Upper lobe of left lung (tissue), 6 donors: ENCODE data around the gene HK2. TPM values are rescaled to one million over a fixed set of nuclear protein-coding genes. Genes with fewer than 3 reads are reported as not detected.
"Not testable (repeated sequence)": the region's sequence is repeated elsewhere in the genome, so short reads cannot be mapped to it uniquely, and the experiment has no call there.

Source experiments
- ATAC-seq, 2 donors: fragments of 200-7000 bp; cut with Tn5 transposase; one replicate each; pipeline ENCODE4 v1.9.1; 2022; ENCODE audit warnings: mild to moderate bottlenecking in 2 of 2, moderate library complexity in 2 of 2; ENCODE audit not compliant: low FRiP score in 2 of 2
- DNase-seq, 2 donors: peaks; one replicate each; pipeline ENCODE4 v3.0.0-alpha.2; 2019 to 2020
- H3K27ac ChIP-seq, 4 donors: fragments of 200-600 bp; sonication (generic); one replicate each; pipeline ENCODE4 v1.5.1; 2016 to 2019
- H3K27me3 ChIP-seq, 4 donors: fragments of 200-600 bp; sonication (generic); one replicate each; pipeline ENCODE4 v1.5.1; 2017 to 2019
- H3K36me3 ChIP-seq, 4 donors: fragments of 200-600 bp; sonication (generic); one replicate each; pipeline ENCODE4 v1.5.1; 2016 to 2019
- H3K4me1 ChIP-seq, 4 donors: fragments of 200-600 bp; sonication (generic); one replicate each; pipeline ENCODE4 v1.5.1; 2018 to 2019
- H3K4me3 ChIP-seq, 4 donors: fragments of 200-600 bp; sonication (generic); one replicate each; pipeline ENCODE4 v1.5.1; 2017 to 2019; ENCODE audit warnings: mild to moderate bottlenecking in 2 of 4, moderate library complexity in 1 of 4
- H3K9me3 ChIP-seq, 4 donors: fragments of 200-600 bp; sonication (generic); one replicate each; pipeline ENCODE4 v1.5.1; 2018 to 2019
- EP300 ChIP-seq, 4 donors: sonication (generic); formaldehyde crosslinking; IDR thresholded peaks; one replicate each; pipeline ENCODE4 v1.5.1; 2017; ENCODE audit warnings: antibody characterized with exemption in 4 of 4, control low read depth in 2 of 4
- POLR2A ChIP-seq, 4 donors: fragments of 450-650 bp; IDR thresholded peaks; one replicate each; pipeline ENCODE4 v1.5.1; 2016 to 2017; ENCODE audit warnings: antibody characterized with exemption in 4 of 4, mild to moderate bottlenecking in 2 of 4
- POLR2AphosphoS5 ChIP-seq, 2 donors: sonication (generic); formaldehyde crosslinking; IDR thresholded peaks; one replicate each; pipeline ENCODE4 v1.5.1; 2017; ENCODE audit warnings: antibody characterized with exemption in 2 of 2
- WGBS, 2 donors: methylation state at CpG; one replicate each; pipeline ENCODE4 v1.1.5; 2017 to 2018; 5-methylcytosine and 5-hydroxymethylcytosine counted together
- total RNA-seq, 6 donors: library from RNA; depleted of rRNA in 4 of 6; stranded (reverse); fragments of >200 nt in 4 of 6; gene quantifications; one replicate each; pipeline versions ENCODE4 v1.1.0 to v1.2.1, GENCODE V29; 2016 to 2021
- TF ChIP-seq, protein P1 (sequence below), 6 experiments: fragments of 450-650 bp in 4 of 6; fragments of 200-600 bp in 2 of 6; sonication (generic) in 2 of 6; IDR thresholded peaks; one replicate each; pipeline ENCODE4 v1.5.1; 2016 to 2019; ENCODE audit warnings: antibody characterized with exemption in 6 of 6
- donor health status: DM: no; HTN: no; CAD: no; lungs with moderate emphysema.
- donor health status: DM: no; HTN: yes; CAD: no; lungs with severe emphysema.

The HK2 gene
- total RNA-seq, 6 donors from 2014 or later: 29.0 to 98.8 (median 39.7) TPM

DNA sequence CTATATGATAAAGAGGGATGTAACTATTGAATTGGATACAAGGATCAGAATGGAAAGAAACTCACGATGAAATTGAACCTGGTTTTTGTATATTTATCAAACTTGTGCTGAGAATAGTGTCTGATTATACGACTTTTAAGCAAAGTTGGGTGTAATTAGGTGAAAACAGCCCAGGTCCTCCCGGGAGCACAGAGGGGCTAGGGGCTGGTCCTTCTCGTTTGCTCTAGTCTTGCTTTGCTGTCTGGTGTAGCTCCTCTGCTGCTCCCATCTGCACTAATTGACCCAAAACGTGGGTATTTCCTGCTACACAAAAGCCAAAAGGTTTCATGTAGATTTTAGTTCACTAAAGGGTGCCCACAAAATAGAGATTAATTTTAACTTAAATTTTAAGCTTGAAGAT, 58.7 kb downstream of the HK2 start:
- Histone ChIP-seq H3K27ac (no peak overlapping the region), H3K4me3 (no peak overlapping the region), H3K27me3 (no peaks in the 10 kb centered on the region), H3K9me3 (no peaks in the 10 kb centered on the region), H3K36me3 (peaks cover 9 to 31% (median 16%) of the 10 kb centered on the region in 4 donors), H3K4me1 (no peaks in the 10 kb centered on the region)
- DNase-seq: no peak
- 92 to 94% methylated on average over 5 of the region's 5 CpGs for WGBS, 2 donors
- no peak for TF ChIP-seq POLR2A (IDR thresholded peaks at IDR 0.05)
- TF ChIP-seq, protein P1, sequence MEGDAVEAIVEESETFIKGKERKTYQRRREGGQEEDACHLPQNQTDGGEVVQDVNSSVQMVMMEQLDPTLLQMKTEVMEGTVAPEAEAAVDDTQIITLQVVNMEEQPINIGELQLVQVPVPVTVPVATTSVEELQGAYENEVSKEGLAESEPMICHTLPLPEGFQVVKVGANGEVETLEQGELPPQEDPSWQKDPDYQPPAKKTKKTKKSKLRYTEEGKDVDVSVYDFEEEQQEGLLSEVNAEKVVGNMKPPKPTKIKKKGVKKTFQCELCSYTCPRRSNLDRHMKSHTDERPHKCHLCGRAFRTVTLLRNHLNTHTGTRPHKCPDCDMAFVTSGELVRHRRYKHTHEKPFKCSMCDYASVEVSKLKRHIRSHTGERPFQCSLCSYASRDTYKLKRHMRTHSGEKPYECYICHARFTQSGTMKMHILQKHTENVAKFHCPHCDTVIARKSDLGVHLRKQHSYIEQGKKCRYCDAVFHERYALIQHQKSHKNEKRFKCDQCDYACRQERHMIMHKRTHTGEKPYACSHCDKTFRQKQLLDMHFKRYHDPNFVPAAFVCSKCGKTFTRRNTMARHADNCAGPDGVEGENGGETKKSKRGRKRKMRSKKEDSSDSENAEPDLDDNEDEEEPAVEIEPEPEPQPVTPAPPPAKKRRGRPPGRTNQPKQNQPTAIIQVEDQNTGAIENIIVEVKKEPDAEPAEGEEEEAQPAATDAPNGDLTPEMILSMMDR (IDR thresholded peaks at IDR 0.05): no peak
- no peak for TF ChIP-seq EP300 (IDR thresholded peaks at IDR 0.05)
- no peak for TF ChIP-seq POLR2AphosphoS5 (IDR thresholded peaks at IDR 0.05)
- no peak for ATAC-seq

DNA sequence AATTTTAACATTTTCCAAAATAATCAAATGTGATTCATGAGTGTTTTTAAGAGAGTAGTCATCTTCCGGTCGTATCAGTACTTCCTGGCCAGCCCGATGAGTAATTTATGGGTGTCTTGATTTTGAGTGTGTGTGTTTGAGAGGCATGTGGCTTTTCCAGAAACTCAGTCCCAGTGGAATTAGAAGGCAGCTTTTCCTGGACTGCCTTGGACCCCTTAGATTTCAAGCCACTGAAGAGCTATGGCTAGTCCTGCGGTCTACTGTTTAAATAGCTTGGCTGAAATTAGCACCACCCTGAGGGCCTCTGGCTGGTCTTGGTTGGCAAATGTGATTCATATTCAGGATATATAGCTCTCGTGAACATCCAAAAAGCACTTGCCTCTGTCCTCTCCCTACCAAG, 59.4 kb downstream of the HK2 start:
- 66 to 87% methylated on average over 5 of the region's 5 CpGs for WGBS, 2 donors
- Histone ChIP-seq H3K27me3 (no peaks in the 10 kb centered on the region), H3K36me3 (peaks cover 7 to 25% (median 11%) of the 10 kb centered on the region in 4 donors), H3K4me3 (no peak overlapping the region), H3K4me1 (no peaks in the 10 kb centered on the region), H3K9me3 (no peaks in the 10 kb centered on the region), H3K27ac (no peak overlapping the region)
- no peak for TF ChIP-seq EP300 (IDR thresholded peaks at IDR 0.05)
- TF ChIP-seq, protein P1 (IDR thresholded peaks at IDR 0.05): no peak
- TF ChIP-seq POLR2AphosphoS5 (IDR thresholded peaks at IDR 0.05): no peak
- ATAC-seq: no peak
- DNase-seq: no peak

DNA sequence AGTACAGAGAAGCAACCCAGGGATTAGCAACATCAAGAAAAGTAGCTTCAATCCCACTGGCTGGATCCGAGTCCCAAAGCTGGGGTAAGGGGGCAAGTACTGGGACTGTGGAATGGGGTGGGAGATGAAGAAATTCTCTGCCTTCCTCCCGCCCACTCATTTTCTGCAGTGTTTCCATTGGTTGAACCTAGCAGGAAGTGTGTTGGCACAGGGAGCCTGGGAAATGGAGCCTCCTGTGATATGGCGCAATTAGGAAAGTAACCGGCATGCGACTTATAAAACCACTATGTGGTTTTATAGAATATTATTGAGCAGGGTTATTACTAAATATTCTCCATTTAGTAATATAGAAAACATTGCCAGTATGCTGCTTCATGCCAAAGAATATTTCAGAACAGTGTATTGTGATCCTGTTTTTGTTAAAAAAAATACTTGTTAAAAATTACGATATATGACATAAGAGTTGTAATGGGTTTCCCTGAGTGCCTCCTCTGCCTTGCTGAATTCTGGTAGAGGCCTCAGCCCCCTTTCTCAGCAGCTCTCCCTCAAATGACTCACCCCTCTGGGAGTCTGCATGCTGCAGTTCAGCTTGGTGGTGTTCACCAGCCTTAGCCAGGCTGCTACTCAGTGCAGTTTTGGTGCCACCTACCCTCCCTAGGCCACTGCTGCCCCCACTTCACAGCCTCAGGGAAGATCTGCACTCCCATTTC, 60.5 kb downstream of the HK2 start:
- Histone ChIP-seq H3K9me3 (no peaks in the 10 kb centered on the region), H3K27ac (no peak overlapping the region), H3K4me1 (no peaks in the 10 kb centered on the region), H3K4me3 (no peak overlapping the region), H3K27me3 (no peaks in the 10 kb centered on the region), H3K36me3 (peaks cover 0 to 15% (median 8%) of the 10 kb centered on the region in 4 donors)
- 84 to 91% methylated on average over 6 of the region's 6 CpGs for WGBS, 2 donors
- no peak for TF ChIP-seq POLR2A (IDR thresholded peaks at IDR 0.05)
- TF ChIP-seq EP300 (IDR thresholded peaks at IDR 0.05): no peak
- TF ChIP-seq, protein P1 (IDR thresholded peaks at IDR 0.05): no peak
- TF ChIP-seq POLR2AphosphoS5 (IDR thresholded peaks at IDR 0.05): no peak
- no peak for ATAC-seq
- no peak for DNase-seq

DNA sequence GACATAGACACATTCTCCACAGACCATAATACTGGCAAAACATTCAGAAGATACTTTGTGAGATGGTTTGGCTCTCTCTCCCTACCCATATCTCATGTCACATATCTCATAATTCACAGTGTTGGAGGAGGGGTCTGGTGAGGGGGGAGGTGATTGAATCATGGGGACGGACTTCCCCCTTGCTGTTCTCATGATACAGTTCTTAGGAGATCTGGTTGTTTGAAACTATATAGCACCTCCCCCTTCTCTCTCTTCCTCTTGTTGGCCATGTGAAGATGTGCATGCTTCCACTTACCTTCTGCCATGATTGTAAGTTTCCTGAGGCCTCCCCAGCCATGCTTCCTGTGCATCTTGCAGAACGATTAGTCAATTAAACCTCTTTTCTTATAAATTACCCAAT, 61.1 kb downstream of the HK2 start:
- WGBS, 2 donors: 68 to 74% methylated on average over 2 of the region's 2 CpGs
- Histone ChIP-seq H3K4me3 (no peak overlapping the region), H3K36me3 (peaks cover 0 to 10% (median 5%) of the 10 kb centered on the region in 4 donors), H3K27ac (no peak overlapping the region), H3K9me3 (no peaks in the 10 kb centered on the region), H3K27me3 (no peaks in the 10 kb centered on the region), H3K4me1 (no peaks in the 10 kb centered on the region)
- TF ChIP-seq EP300 (IDR thresholded peaks at IDR 0.05) (no peak), POLR2AphosphoS5 (IDR thresholded peaks at IDR 0.05) (no peak), POLR2A (IDR thresholded peaks at IDR 0.05) (no peak)
- TF ChIP-seq, protein P1 (IDR thresholded peaks at IDR 0.05): no peak
- ATAC-seq (no peak), DNase-seq (no peak)

DNA sequence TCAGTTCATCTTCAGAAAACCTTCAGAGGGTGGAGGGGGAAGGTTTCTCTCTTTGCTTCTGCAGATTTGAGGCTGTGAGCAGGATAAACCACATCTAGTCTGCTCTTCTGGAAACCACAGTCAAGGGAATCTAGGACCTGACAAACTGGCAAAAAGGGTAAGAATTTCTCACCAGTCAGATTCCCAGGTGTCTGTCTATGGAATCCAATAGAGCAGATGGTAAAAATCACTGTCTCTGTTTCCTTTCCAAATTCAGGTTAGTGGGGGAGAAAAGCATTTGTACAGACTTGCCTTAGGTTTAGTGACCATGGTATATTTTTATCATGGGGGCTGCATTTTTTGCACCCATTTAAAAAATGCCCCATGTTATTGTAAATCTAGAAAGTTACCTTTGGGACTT, 62.3 kb downstream of the HK2 start:
- no peak for DNase-seq
- no peak overlapping the region for H3K27ac ChIP-seq
- ATAC-seq: no peak
- TF ChIP-seq, protein P1 (IDR thresholded peaks at IDR 0.05): no peak
- TF ChIP-seq EP300 (IDR thresholded peaks at IDR 0.05): no peak
- TF ChIP-seq POLR2AphosphoS5 (IDR thresholded peaks at IDR 0.05): no peak
- TF ChIP-seq POLR2A (IDR thresholded peaks at IDR 0.05): no peak
- H3K27me3 ChIP-seq: no peaks in the 10 kb centered on the region
- H3K4me3 ChIP-seq: no peak overlapping the region
- no peaks in the 10 kb centered on the region for H3K9me3 ChIP-seq
- peaks cover 0 to 1% (median 0%) of the 10 kb centered on the region in 4 donors for H3K36me3 ChIP-seq
- no peaks in the 10 kb centered on the region for H3K4me1 ChIP-seq

DNA sequence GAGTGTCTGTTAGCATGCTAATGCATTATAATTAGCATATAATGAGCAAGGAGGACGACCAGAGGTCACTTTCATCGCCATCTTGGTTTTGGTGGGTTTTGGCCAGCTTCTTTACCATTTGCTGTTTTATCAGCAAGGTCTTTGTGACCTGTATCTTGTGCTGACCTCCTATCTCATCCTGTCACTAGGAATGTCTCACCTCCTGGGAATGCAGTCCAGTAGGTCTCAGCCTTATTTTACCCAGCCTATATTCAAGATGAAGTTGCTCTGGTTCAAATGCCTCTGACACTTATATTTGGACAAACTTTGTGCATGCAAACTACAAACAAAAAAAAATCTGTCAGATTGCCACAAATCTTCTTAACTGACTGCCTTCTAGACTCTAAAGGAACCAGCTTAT, 66.3 kb downstream of the HK2 start:
- not testable (repeated sequence) for H3K27ac ChIP-seq, H3K4me1 ChIP-seq, ATAC-seq, H3K36me3 ChIP-seq, H3K9me3 ChIP-seq, H3K27me3 ChIP-seq, DNase-seq, H3K4me3 ChIP-seq
- 93 to 94% methylated on average over 2 of the region's 2 CpGs for WGBS, 2 donors
